DOHH2 (cell line): ENCODE results near the gene PIK3C2B.

Experiments used
- CTCF ChIP-seq: fragments of 200-600 bp; sonication (generic); IDR thresholded peaks from one replicate; pipeline ENCODE4 v1.5.1; 2014; ENCODE audit warnings: antibody characterized with exemption, mild to moderate bottlenecking, low read depth, low read length; ENCODE audit not compliant: poor library complexity, severe bottlenecking
- EZH2phosphoT487 ChIP-seq: fragments of 200-600 bp; sonication (generic); IDR thresholded peaks from 2 replicates; pipeline ENCODE4 v1.6.1; 2017; ENCODE audit warnings: borderline replicate concordance, mild to moderate bottlenecking, antibody characterized with exemption, low read length, moderate library complexity, mixed read lengths

- TF ChIP-seq CTCF (no peak), EZH2phosphoT487 (no peak)
Observed at GRCh38 chr1:204477036-204477740, 17.4 kb downstream of the PIK3C2B start.
